Measurements from ENCODE around the gene FOXQ1. TPM values are rescaled to one million over a fixed set of nuclear protein-coding genes. Genes with fewer than 3 reads are reported as not detected.
"Not testable (repeated sequence)": the region's sequence is repeated elsewhere in the genome, so short reads cannot be mapped to it uniquely, and the experiment has no call there.

The FOXQ1 gene
- total RNA-seq, 2 donors from 2014 or later, result not detected

- no peak for DNase-seq (ENCODE audit: low spot score)
- Histone ChIP-seq H3K4me3 (no peak overlapping the region), H3K27ac (no peak overlapping the region), H3K9me3 (peaks cover 0 to 30% of the 10 kb centered on the region in 2 donors), H3K36me3 (no peaks in the 10 kb centered on the region), H3K27me3 (no peaks in the 10 kb centered on the region), H3K4me1 (no peaks in the 10 kb centered on the region)
- TF ChIP-seq CTCF (IDR thresholded peaks at IDR 0.05), result no peak
These were observed 34.7 kb downstream of the FOXQ1 start for GRCh38 chr6:1346558-1347091.

- H3K4me3 ChIP-seq, result no peak overlapping the region
- H3K27me3 ChIP-seq, result no peaks in the 10 kb centered on the region
- H3K4me1 ChIP-seq, result no peaks in the 10 kb centered on the region
- peaks cover 0 to 35% of the 10 kb centered on the region in 2 donors for H3K9me3 ChIP-seq
- H3K27ac ChIP-seq, result no peak overlapping the region
- no peak for TF ChIP-seq CTCF (IDR thresholded peaks at IDR 0.05)
- H3K36me3 ChIP-seq, result no peaks in the 10 kb centered on the region
- no peak for DNase-seq (ENCODE audit: low spot score)
These were observed 35.3 kb downstream of the FOXQ1 start for GRCh38 chr6:1347161-1347560.

- Histone ChIP-seq H3K27me3 (no peaks in the 10 kb centered on the region), H3K9me3 (peaks cover 0 to 42% of the 10 kb centered on the region in 2 donors), H3K36me3 (no peaks in the 10 kb centered on the region), H3K4me3 (no peak overlapping the region), H3K4me1 (no peaks in the 10 kb centered on the region), H3K27ac (no peak overlapping the region)
- DNase-seq (ENCODE audit: low spot score), result no peak
- TF ChIP-seq CTCF (IDR thresholded peaks at IDR 0.05), result no peak
These were observed 36.8 kb downstream of the FOXQ1 start for GRCh38 chr6:1348675-1349074.

- Histone ChIP-seq H3K4me3 (no peak overlapping the region), H3K27me3 (no peaks in the 10 kb centered on the region), H3K9me3 (peaks cover 0 to 35% of the 10 kb centered on the region in 2 donors), H3K4me1 (no peaks in the 10 kb centered on the region), H3K36me3 (no peaks in the 10 kb centered on the region), H3K27ac (no peak overlapping the region)
- no peak for TF ChIP-seq CTCF (IDR thresholded peaks at IDR 0.05)
- DNase-seq (ENCODE audit: low spot score), result no peak
These were observed 37.8 kb downstream of the FOXQ1 start for GRCh38 chr6:1349655-1350054.

GRCh38 chr6:1351381-1352008 is 39.6 kb downstream of the FOXQ1 start:
- no peak for DNase-seq (ENCODE audit: low spot score)
- H3K9me3 ChIP-seq, result peaks cover 0 to 34% of the 10 kb centered on the region in 2 donors
- no peaks in the 10 kb centered on the region for H3K27me3 ChIP-seq
- H3K36me3 ChIP-seq, result no peaks in the 10 kb centered on the region
- TF ChIP-seq CTCF (IDR thresholded peaks at IDR 0.05), result no peak
- H3K27ac ChIP-seq, result no peak overlapping the region
- H3K4me3 ChIP-seq, result no peak overlapping the region
- H3K4me1 ChIP-seq, result no peaks in the 10 kb centered on the region

GRCh38 chr6:1355068-1355467 is 43.2 kb downstream of the FOXQ1 start:
- not testable (repeated sequence) for H3K36me3 ChIP-seq; DNase-seq (ENCODE audit: low spot score); H3K4me1 ChIP-seq; H3K4me3 ChIP-seq; H3K27me3 ChIP-seq; H3K27ac ChIP-seq
- peaks cover 0 to 34% of the 10 kb centered on the region in 2 donors for H3K9me3 ChIP-seq

- not testable (repeated sequence) for H3K27me3 ChIP-seq; H3K36me3 ChIP-seq; H3K4me1 ChIP-seq; DNase-seq (ENCODE audit: low spot score); H3K4me3 ChIP-seq; H3K27ac ChIP-seq; H3K9me3 ChIP-seq
These were observed 49.8 kb downstream of the FOXQ1 start for GRCh38 chr6:1361717-1362116.

Measured in right atrium auricular region (tissue), 2 donors.